ENCODE data around the gene PYCR2.
A peak's percentile ranks its signal among the peaks of the same experiment; 100 is the strongest.
"Not testable (repeated sequence)": the region's sequence is repeated elsewhere in the genome, so short reads cannot be mapped to it uniquely, and the experiment has no call there.

Gene PYCR2

GRCh38 chr1:225941942-225942222 is 17.8 kb upstream of the PYCR2 start:
- DNase-seq: no peak

DNA sequence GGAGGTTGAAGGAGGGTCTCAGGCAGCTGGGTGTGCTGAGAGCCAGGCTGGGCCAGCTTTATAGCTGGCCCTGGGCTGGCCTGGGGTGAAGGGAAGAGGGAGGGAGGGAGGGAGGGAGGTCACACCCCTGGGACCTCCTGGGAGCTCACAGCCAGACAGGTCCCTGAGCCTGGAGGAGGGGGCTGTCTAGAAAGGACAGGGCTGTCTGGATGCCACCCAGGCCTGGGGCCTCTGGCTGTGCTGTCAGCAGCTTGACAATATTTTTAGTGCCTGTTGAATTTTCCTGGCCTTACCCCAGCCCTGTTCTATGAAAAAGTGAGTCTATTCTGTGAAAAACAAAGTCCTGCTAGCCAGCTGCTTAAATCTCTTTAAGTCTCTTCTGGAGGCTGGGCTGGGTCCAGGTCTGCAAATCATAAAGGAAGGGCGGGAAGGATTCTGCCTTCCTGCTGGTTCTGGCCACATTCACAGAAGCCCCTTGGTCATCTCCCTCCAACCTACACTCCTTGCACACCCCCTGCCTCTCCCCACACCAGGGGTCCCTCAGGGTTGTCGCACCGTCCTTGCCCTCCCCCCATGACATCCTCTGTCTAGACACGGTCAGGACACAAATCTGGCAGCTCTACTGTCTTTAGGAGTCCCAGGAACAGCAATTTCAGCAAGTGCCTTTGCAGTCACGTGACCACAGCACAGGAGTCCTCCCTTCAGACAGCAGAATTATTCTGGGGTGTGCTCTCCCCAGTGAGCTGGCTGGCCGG is 17.3 kb upstream of the PYCR2 start, which contains the start of gene LEFTY2:
Gene LEFTY2, minus strand, starts transcription at position 34 of the 755 bp plus-strand sequence. CDS start 80 bp downstream, outside the sequence.
- DNase-seq: no peak

GRCh38 chr1:225940385-225941151 is 16.5 kb upstream of the PYCR2 start:
- no peak for DNase-seq

- DNase-seq: not testable (repeated sequence)
Observed at GRCh38 chr1:225939939-225940310, 15.9 kb upstream of the PYCR2 start.

DNA sequence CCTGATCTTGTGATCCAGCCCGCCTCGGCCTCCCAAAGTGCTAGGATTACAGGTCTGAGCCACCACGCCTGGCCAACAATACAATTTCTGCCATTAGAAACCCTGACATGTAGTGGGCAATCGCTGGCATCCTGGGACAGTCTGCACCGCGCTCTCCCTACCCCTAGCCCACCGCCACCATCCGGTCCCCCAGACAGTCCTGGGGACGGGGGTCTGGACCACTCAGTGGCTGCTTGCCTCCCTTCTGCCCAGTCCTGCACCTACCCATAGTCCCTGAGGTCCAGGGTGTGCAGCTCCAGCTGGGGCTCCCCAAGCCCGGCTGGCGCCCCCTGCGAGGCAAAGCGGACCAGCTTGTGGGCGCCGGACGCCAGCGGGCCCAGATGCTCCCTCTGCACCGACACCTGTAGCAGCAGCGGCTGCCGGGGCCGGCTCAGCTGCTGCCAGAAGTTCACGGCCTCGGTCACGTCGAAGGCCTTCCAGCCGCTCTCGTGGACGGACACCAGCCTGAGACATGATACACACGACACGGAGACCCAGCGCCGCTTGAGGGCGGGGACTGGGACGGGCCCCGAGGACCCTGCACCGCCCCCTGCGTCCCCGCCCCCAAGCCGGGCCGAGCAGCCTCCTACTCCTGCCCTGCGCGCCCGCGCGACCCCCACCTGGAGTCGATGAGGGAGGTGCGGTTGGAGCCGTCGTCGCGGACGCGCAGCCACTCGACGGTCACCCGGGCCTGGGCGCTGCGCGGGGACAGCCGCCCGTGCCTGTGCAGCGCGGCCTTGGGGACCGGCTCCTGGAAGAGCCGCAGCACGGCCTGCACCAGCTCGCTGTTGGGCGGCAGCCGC is 15.3 kb upstream of the PYCR2 start:
- not testable (repeated sequence) for DNase-seq

DNA sequence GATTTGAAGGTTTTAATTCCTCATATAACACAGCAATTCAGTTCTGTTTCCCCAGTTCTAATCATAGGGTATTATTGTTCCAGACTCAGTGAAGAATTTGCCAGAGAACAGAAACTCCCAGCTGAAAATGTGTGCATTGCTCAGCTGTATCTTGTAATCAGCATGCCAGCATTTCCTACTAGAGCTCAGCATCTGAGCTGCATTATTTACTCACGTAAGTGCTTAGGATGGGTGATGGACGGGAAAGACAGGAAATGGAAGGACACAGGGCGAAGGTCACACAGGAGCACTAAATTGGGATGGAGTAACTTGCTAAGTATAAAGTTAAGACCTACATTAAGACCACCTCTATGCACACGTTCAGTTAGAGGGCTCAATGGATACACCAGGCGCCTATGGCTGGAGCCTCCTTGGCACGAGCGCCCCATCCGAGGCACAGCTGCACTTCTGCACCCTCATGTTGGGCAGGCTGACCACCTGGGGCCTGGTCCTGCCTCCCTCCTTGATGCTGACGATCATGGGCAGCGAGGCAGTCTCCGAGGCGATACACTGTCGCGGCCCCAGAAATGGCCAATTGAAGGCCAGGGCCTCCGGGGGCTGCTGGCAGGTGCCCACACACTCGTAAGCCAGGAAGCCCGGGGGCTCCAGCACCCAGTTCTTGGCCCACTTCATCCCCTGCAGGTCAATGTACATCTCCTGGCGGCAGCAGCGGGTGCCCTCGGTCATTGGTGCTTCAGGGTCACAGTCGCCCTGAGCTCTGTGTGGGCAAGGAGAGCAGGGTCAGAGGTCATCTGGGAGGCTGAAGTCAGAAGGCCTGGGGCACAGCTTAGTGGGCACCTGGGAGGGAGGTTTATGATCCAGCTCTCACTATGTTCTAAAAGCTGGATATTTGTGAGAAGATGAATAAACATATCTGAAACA is 13.3 kb upstream of the PYCR2 start:
- DNase-seq: no peak

GRCh38 chr1:225936523-225936922 is 12.5 kb upstream of the PYCR2 start:
- DNase-seq: no peak

- DNase-seq: not testable (repeated sequence)
Observed at GRCh38 chr1:225936086-225936485, 12.0 kb upstream of the PYCR2 start.

DNA sequence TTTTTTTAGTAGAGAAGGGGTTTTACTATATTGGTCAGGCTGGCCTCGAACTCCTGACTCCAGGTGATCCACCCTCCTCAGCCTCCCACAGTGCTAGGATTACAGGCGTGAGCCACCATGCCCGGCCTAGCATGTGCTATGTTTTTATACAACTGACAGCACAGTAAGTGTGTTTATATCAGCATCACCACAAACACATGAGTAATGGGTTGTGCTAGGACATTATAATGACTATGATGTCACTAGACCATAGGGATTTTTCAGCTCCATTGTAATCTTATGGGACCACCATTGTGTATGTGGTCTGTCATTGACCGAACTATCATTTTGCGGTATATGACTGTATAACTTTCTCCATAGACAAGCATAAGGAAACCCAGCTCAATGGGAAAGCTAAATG is 10.7 kb upstream of the PYCR2 start:
- DNase-seq: no peak

GRCh38 chr1:225933072-225933471 is 9.0 kb upstream of the PYCR2 start:
- no peak for DNase-seq

- no peak for DNase-seq
Observed at GRCh38 chr1:225931270-225932136, 7.5 kb upstream of the PYCR2 start.

GRCh38 chr1:225930566-225930965 is 6.5 kb upstream of the PYCR2 start:
- DNase-seq: no peak

DNA sequence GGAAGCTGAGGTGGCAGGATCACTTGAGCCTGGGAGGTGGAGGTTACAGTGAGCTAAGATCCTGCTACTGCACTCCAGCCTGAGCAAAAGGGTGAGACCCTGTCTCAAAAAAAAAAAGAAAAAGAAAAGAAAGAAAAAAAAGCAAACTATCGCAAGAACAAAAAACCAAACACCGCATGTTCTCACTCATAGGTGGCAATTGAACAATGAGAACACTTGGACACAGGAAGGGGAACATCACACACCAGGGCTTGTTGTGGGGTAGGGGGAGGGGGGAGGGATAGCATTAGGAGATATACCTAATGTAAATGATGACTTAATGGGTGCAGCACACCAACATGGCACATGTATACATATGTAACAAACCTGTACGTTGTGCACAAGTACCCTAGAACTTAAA is 5.4 kb upstream of the PYCR2 start:
- not testable (repeated sequence) for DNase-seq

DNA sequence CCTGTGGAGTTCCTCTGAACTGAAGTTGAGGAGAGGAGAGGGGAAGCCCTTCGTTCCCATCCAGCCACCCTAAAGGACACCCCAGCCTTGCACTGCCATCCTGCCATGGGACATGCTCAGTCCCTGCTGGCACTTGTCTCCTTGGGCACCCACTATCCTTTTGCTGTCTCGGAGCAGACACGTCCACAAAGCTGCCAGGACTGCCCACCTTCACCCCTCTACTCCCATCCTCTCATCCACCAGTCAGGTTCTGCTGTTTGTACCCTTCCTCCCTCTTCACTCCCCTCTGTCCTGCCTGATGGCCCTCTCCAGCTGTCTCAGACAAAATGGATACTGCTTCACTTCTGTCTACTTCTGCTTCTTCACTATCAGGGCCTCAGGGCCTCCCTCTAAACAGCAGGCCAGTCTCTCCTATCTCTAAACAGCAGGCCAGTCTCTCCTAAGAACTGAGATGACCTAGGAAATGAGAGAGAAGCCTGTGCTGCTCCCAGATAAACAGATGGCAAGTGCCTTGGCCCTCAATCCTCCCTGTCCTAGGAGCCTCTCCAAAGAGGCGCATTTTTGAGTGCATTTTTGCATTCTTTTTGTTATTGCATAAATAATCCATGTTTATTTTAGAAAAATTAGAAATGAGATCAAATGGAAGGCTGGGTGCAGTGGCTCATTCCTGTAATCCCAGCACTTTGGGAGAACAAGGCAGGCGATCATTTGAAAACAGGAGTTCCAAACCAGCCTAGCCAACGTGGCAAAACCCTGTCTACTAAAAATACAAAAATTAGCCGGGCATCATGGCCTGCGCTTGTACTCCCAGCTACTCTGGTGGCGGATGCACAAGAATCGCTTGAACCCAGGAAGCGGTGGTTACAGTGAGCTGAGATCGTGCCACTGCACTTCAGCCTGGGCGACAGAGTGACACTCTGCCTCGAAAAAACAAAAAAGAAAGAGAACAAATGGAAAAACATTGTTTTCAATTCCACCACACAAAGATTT is 4.4 kb upstream of the PYCR2 start:
- DNase-seq: peak in 1 of 2 donors; percentile 25

- no peak for DNase-seq
Observed at GRCh38 chr1:225926551-225927113, 2.6 kb upstream of the PYCR2 start.

DNA sequence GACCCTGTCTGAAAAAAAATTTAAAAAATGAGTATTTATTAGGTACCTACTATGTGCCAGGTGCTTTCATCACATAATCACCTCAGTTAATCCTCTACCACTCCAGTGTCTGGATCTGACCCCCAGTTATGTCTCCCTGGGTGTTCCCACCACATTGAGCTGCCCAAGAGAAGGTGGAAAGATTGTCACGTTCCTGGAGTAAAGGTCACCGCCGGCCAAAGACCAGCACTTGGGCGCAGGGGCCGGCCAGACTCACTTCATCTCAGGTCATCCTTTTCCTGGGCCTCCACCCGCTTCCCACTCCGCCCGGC is 714 bp downstream of the PYCR2 start:
- DNase-seq: no peak

DNA sequence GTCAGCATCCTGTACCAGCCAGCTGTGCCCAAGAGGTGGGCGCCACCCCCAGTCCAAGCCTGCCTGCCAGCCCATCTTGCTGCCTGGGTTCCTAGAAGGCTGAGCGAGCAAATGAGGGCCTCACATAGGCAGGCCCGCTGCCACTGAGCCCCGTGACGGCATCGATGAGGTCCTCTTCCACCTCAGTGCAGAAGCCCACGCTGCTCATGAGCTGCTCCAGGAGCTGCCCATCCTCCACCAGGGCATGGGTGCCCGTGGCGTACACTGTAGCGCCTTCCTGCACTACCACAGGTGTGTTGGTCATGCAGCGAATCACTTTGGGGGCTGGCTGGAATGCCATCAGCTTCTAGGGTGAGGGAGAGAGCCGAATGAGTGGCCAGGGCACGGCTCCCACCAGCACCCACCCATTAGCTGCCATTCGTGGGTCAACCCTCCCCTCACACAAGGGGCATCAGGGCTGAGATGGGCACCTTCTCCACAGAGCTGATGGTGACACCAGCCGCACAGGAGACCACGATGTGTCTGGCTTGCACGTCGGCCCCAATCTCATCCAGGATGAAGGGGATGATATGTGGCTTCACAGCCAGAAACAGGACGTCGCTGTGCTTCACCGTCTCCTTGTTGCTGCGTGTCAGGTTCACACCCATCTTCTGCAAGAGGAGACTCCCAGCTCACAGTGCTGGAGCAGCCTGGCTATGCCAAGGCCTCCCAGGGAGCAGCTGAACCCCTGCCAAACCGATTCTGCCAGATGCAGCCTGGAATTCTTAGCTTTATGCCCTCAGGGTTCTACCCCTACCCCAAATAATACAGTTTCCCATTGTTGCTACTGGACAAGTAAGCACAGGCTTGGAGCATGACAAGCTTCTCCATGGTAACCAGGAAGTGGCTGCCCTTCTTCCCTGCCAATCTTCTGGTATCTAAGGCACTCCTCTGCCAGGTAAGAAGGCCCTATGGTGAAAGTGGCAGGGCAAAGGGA is 2.0 kb downstream of the PYCR2 start:
- DNase-seq: no peak

- DNase-seq: no peak
Observed at GRCh38 chr1:225919906-225920305, 4.1 kb downstream of the PYCR2 start.

DNA sequence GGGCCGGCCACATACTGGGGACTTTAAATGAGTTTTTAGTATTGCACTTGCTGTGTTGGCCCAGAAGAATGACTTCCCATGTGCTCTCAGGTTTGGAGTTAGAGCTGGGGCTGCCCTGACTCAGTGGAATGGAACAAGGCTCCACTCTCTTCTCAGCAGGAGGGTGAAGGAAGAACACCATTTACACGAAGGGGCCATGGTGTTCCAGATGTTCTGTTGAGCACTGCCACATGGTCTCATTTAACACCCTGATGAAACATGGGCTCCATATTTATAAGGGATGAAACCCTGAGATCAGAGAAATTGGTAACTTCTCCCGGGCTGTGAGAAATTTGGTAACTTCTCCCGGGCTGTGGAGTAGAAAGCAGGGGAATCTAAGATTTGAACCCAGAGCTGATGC is 5.8 kb downstream of the PYCR2 start:
- DNase-seq: no peak

Measured in CD4-positive, alpha-beta T cell treated with Interferon alpha-2 for 1 hour (primary cell).